Peyer's patch (tissue), 4 donors: ENCODE results near the gene KIF18B. TPM values are rescaled to one million over a fixed set of nuclear protein-coding genes. Genes with fewer than 3 reads are reported as not detected.

Source experiments
- DNase-seq, 3 donors: peaks; one replicate each; pipeline ENCODE4 v3.0.0-alpha.2; 2017 to 2019
- H3K27ac ChIP-seq, 4 donors: fragments of 200-600 bp; sonication (generic); one replicate each; pipeline ENCODE4 v1.5.1; 2016 to 2019
- H3K27me3 ChIP-seq, 2 donors: fragments of 200-600 bp; sonication (generic); one replicate each; pipeline ENCODE4 v1.5.1; 2019
- H3K36me3 ChIP-seq, 3 donors: fragments of 200-600 bp; sonication (generic); one replicate each; pipeline ENCODE4 v1.5.1; 2016 to 2019
- H3K4me1 ChIP-seq, 4 donors: fragments of 200-600 bp; sonication (generic); one replicate each; pipeline ENCODE4 v1.5.1; 2016 to 2019
- H3K4me3 ChIP-seq, 4 donors: fragments of 200-600 bp; sonication (generic); 1 replicate in 3 of 4; 2 replicates in 1 of 4; pipeline ENCODE4 v1.5.1; 2016 to 2019; ENCODE audit warnings: mild to moderate bottlenecking in 1 of 4
- H3K9me3 ChIP-seq, 4 donors: fragments of 200-600 bp; sonication (generic); one replicate each; pipeline ENCODE4 v1.5.1; 2016 to 2019; ENCODE audit warnings: mild to moderate bottlenecking in 1 of 4
- POLR2A ChIP-seq, 2 donors: fragments of 450-650 bp; IDR thresholded peaks; one replicate each; pipeline ENCODE4 v1.5.1; 2017; ENCODE audit warnings: antibody characterized with exemption in 2 of 2, mild to moderate bottlenecking in 2 of 2, moderate library complexity in 2 of 2
- total RNA-seq, 4 donors: library from RNA; depleted of rRNA; stranded (reverse); fragments of >200 nt; gene quantifications; one replicate each; pipeline ENCODE4 v1.1.0, GENCODE V29; 2016
- TF ChIP-seq, protein P1 (sequence below), 6 experiments: fragments of 450-650 bp in 4 of 6; fragments of 200-600 bp in 2 of 6; sonication (generic) in 1 of 6; IDR thresholded peaks; one replicate each; pipeline ENCODE4 v1.5.1; 2017 to 2019; ENCODE audit warnings: antibody characterized with exemption in 6 of 6, mild to moderate bottlenecking in 3 of 6, moderate library complexity in 1 of 6

Gene KIF18B
- total RNA-seq: 10 to 100 TPM in 1 of 4 donors, 1 to 10 TPM in 3; 3.4 to 40.4 (median 6.8) TPM

DNA sequence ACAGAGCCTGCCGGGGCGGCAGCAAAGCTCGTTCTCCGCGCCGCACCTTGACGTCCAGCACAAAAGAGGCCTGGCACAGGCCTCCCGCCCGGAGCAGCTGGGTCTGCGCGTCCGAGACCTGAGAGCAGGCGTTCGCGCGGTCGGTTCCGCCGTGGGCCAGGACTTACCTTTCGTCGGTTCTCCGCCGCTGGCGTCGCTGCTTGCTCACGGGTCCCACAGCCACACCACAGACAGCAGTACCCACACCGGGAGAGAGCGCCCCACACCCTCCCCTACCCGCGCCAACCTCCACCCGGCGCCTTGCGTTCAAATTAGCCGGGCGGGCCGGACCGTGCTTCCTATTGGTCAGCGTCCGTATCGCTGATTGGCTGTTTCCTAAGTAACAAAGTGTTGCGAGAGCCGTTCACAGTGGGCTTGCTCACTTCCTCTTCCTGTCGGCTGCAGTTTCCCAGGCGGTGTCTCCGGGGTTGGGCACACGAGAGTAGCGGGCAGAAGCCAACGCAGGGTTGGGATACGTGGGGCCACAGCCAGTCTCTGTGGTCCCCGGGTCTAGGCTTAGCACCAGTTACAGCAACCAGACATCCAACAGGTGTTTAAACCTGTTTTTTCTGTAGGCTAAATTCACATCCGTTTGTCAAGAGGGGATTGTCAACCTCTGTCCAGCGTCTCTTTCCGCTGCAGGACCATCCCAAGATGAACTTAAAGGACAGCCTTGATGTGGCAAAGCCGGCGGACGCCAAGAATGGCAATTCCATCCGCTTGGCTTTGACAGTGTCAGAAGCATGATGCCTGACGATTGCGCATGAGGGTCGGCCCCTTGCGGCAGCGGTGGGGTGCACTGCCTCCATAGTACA is at the start of gene KIF18B:
TSS of gene KIF18B (minus strand) at position 313 of the 854 bp plus-strand sequence. CDS start 11,429 bp downstream, outside the sequence.
- H3K4me3 ChIP-seq: peak within 1 kb of the TSS; percentile 42 to 74 (median 60)
- H3K27me3 ChIP-seq: no peaks in the 10 kb centered on the region
- peak within 1 kb of the TSS; percentile 42 to 70 (median 57) for H3K27ac ChIP-seq
- no peaks in the 10 kb centered on the region for H3K36me3 ChIP-seq
- peaks cover 0 to 9% (median 4%) of the 10 kb centered on the region in 4 donors for H3K4me1 ChIP-seq
- DNase-seq: peak; percentile 85 to 95 (median 88)
- H3K9me3 ChIP-seq: no peaks in the 10 kb centered on the region
- TF ChIP-seq, protein P1, sequence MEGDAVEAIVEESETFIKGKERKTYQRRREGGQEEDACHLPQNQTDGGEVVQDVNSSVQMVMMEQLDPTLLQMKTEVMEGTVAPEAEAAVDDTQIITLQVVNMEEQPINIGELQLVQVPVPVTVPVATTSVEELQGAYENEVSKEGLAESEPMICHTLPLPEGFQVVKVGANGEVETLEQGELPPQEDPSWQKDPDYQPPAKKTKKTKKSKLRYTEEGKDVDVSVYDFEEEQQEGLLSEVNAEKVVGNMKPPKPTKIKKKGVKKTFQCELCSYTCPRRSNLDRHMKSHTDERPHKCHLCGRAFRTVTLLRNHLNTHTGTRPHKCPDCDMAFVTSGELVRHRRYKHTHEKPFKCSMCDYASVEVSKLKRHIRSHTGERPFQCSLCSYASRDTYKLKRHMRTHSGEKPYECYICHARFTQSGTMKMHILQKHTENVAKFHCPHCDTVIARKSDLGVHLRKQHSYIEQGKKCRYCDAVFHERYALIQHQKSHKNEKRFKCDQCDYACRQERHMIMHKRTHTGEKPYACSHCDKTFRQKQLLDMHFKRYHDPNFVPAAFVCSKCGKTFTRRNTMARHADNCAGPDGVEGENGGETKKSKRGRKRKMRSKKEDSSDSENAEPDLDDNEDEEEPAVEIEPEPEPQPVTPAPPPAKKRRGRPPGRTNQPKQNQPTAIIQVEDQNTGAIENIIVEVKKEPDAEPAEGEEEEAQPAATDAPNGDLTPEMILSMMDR (IDR thresholded peaks at IDR 0.05): no peak
- TF ChIP-seq POLR2A (IDR thresholded peaks at IDR 0.05): peak; percentile 77 to 84

DNA sequence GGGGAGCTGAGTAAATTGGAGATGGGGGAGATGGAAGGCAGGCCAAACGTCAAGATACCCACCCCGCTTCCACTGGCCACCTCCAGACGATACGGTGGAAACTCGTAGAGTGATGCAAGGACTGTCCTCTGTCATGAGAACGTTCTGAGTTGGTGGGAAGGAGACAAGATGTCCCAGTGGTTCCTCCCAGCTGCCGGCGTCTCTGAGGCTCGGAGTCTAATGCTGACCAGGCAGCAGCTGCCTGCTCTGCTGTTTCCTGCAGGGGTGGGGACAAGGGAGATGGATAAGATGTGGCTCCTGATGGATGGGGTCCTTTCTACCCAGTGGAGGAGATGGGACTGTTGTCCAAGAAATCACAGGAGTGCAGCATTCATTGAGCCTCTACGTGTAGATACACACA is 48.7 kb upstream of the KIF18B start:
- Histone ChIP-seq H3K27me3 (no peaks in the 10 kb centered on the region), H3K36me3 (no peaks in the 10 kb centered on the region), H3K4me1 (no peaks in the 10 kb centered on the region), H3K9me3 (no peaks in the 10 kb centered on the region), H3K27ac (no peak overlapping the region), H3K4me3 (no peak overlapping the region)
- no peak for DNase-seq
- TF ChIP-seq POLR2A (IDR thresholded peaks at IDR 0.05): no peak
- TF ChIP-seq, protein P1 (IDR thresholded peaks at IDR 0.05): no peak

DNA sequence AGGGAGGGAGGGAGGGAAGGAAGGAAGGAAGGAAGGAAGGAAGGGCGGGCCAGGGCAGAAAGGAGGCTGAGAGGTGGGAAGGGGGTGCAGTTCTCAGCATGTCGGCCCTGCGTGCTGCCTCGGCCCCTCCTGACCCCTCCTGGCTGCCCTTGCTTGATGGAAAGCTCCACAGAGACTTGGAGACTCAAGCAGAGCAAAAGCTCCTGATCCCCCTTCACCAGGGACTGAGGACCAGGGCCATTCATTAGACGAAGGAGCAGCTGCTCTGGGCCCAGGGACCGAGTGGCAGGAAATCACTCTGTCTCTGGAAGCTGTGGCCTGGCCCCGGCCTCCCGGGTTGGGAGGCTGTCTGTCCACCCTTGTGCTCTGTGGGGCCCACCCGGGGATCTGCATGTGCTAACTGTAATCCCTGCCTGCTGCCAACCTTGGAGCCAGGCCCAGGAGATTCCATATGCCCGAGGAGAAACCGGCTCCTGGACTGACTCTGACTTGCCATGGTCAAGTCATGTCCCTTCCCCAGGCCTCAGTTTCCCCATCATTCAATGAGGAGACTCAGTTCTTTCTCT is 47.9 kb upstream of the KIF18B start:
- Histone ChIP-seq H3K4me1 (no peaks in the 10 kb centered on the region), H3K4me3 (no peak overlapping the region), H3K27ac (no peak overlapping the region), H3K27me3 (no peaks in the 10 kb centered on the region), H3K36me3 (no peaks in the 10 kb centered on the region), H3K9me3 (no peaks in the 10 kb centered on the region)
- DNase-seq: no peak
- TF ChIP-seq, protein P1 (IDR thresholded peaks at IDR 0.05): no peak
- no peak for TF ChIP-seq POLR2A (IDR thresholded peaks at IDR 0.05)

DNA sequence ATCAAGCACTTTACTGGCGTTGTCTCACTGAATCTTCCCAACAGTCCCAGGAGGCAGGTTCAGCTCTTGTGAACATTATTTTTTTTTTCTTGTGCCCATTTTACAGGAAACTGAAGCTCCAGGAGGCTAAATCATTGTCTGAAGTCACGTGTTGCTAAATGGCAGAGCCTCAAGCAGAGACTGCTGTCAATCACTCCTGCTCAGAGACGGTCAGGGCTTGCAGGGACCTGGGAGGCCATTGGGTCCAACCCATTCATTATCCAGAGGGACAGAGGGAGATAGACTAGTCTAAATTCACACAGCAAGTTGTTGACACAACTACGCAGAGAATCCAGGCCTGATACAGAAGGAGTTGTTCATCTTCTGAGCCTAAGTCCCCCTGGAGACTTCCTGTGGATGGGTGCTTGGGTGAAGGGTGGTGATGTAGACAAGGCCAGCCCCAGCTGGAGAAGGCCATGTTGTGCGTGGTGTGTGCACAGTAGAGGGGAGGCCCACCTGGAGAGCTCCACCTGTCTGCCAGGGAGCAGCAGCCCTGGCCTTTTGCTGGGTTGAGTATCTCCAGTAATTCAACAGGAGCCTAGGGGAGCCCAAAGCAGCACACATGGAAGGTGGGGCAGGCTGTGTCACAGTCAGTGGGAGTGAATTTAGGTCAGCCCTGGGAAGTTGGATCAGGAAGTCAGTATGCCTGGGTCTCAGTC is 44.8 kb upstream of the KIF18B start:
- Histone ChIP-seq H3K4me3 (no peak overlapping the region), H3K36me3 (no peaks in the 10 kb centered on the region), H3K9me3 (no peaks in the 10 kb centered on the region), H3K27ac (no peak overlapping the region), H3K27me3 (no peaks in the 10 kb centered on the region), H3K4me1 (peaks cover 0 to 2% (median 0%) of the 10 kb centered on the region in 4 donors)
- DNase-seq: no peak
- TF ChIP-seq, protein P1 (IDR thresholded peaks at IDR 0.05): no peak
- no peak for TF ChIP-seq POLR2A (IDR thresholded peaks at IDR 0.05)

DNA sequence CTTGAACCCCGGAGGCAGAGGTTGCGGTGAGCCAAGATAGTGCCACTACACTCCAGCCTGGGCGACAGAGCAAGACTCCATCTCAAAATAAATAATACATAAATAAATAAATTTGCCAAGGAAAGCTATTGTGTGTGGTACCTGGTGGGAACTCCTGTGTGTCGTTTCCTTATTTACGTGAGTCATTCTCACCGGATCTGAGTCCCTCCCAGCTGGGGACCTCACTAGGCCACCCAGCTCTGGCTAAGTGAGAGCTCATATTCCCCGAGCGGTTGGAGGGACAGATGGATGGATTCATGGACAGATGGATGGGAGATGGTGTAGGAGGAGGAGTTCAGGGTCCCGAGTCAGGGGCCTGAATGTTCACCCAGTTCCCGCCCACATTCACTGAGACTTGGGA is 43.4 kb upstream of the KIF18B start:
- Histone ChIP-seq H3K36me3 (no peaks in the 10 kb centered on the region), H3K4me3 (no peak overlapping the region), H3K27ac (no peak overlapping the region), H3K27me3 (no peaks in the 10 kb centered on the region), H3K9me3 (no peaks in the 10 kb centered on the region), H3K4me1 (peaks cover 0 to 4% (median 0%) of the 10 kb centered on the region in 4 donors)
- TF ChIP-seq, protein P1 (IDR thresholded peaks at IDR 0.05): no peak
- no peak for TF ChIP-seq POLR2A (IDR thresholded peaks at IDR 0.05)
- no peak for DNase-seq
